Mucosa of descending colon (tissue), 3 donors: ENCODE measurements around the gene SNX30. TPM values are rescaled to one million over a fixed set of nuclear protein-coding genes. Genes with fewer than 3 reads are reported as not detected.

Experiments
- ATAC-seq: fragments of 200-7000 bp; cut with Tn5 transposase; one replicate; pipeline ENCODE4 v1.9.1; 2020; ENCODE audit warnings: mild to moderate bottlenecking, moderate library complexity
- DNase-seq, 3 donors: peaks; one replicate each; pipeline ENCODE4 v3.0.0-alpha.2; 2020
- H3K36me3 ChIP-seq: fragments of 200-600 bp; one replicate; pipeline ENCODE4 v1.8.0; 2021; ENCODE audit warnings: low read depth, mild to moderate bottlenecking
- H3K4me1 ChIP-seq: fragments of 200-600 bp; one replicate; pipeline ENCODE4 v1.8.0; 2021; ENCODE audit warnings: low read depth, mild to moderate bottlenecking
- H3K4me3 ChIP-seq: fragments of 200-600 bp; one replicate; pipeline ENCODE4 v1.8.0; 2021; ENCODE audit warnings: mild to moderate bottlenecking
- H3K9me3 ChIP-seq: fragments of 200-600 bp; one replicate; pipeline ENCODE4 v1.8.0; 2021; ENCODE audit warnings: mild to moderate bottlenecking
- CTCF ChIP-seq: fragments of 200-600 bp; IDR thresholded peaks from one replicate; pipeline ENCODE4 v1.8.0; 2022; ENCODE audit warnings: antibody characterized with exemption, mild to moderate bottlenecking
- intact Hi-C, 2 donors: fragments of 100-400 bp; cut with DNase I in 1 of 2; cut with micrococcal nuclease in 1 of 2; formaldehyde crosslinking; loops; one replicate each; pipeline versions ENCODE4 v1.11.0 to v1.11.1; 2022; cut with DNase I, micrococcal nuclease
- total RNA-seq, 3 donors: library from RNA; stranded (reverse); fragmentation: NEBNext Ultra II Directional in 2 of 3; extraction: Animal tissue kit (Norgen Biotek cat#: 25700) in 2 of 3; gene quantifications; one replicate each; pipeline versions ENCODE4 v1.2.1 to v1.2.4, GENCODE V29; 2021 to 2023
- donor health status: DM: no; HTN: no; CAD: no; lungs with moderate emphysema.
- donor health status: DM: no; HTN: no; CAD: no.
- donor health status: DM: no; HTN: yes; CAD: no.

The SNX30 gene
- total RNA-seq, 3 donors from 2014 or later: 19.0 to 38.6 (median 34.8) TPM

- peaks cover 6% of the 10 kb centered on the region for H3K4me1 ChIP-seq
- no peaks in the 10 kb centered on the region for H3K36me3 ChIP-seq
- DNase-seq: peak in 1 of 3 donors; percentile 69
- intact Hi-C loops: no loop called here
- TF ChIP-seq CTCF: peak; percentile 12
- ATAC-seq: peak; percentile 93
- no peaks in the 10 kb centered on the region for H3K9me3 ChIP-seq
- no peak overlapping the region for H3K4me3 ChIP-seq
Measured at GRCh38 chr9:112819635-112820496, 69.3 kb downstream of the SNX30 start.

GRCh38 chr9:112820881-112821280 is 70.3 kb downstream of the SNX30 start:
- Histone ChIP-seq H3K36me3 (no peaks in the 10 kb centered on the region), H3K4me3 (no peak overlapping the region), H3K4me1 (peaks cover 6% of the 10 kb centered on the region), H3K9me3 (no peaks in the 10 kb centered on the region)
- ATAC-seq (no peak), DNase-seq (no peak)
- TF ChIP-seq CTCF: no peak
- intact Hi-C loops: no loop called here

- intact Hi-C loops: no loop called here
Measured at GRCh38 chr9:112822618-112823017, 72.1 kb downstream of the SNX30 start.

GRCh38 chr9:112823257-112823656 is 72.7 kb downstream of the SNX30 start:
- H3K36me3 ChIP-seq: no peaks in the 10 kb centered on the region
- no peak overlapping the region for H3K4me3 ChIP-seq
- H3K4me1 ChIP-seq: peaks cover 6% of the 10 kb centered on the region
- intact Hi-C loops: no loop called here
- no peak for TF ChIP-seq CTCF
- no peak for DNase-seq
- no peaks in the 10 kb centered on the region for H3K9me3 ChIP-seq
- peak; percentile 55 for ATAC-seq

More at GRCh38 chr9:112822618-112823017, 72.1 kb downstream of the SNX30 start:
- DNase-seq (no peak), ATAC-seq (peak; percentile 55)
- no peak overlapping the region for H3K4me3 ChIP-seq
- TF ChIP-seq CTCF: no peak
- H3K36me3 ChIP-seq: no peaks in the 10 kb centered on the region
- no peaks in the 10 kb centered on the region for H3K9me3 ChIP-seq
- H3K4me1 ChIP-seq: peaks cover 6% of the 10 kb centered on the region

GRCh38 chr9:112831281-112831851 is 80.8 kb downstream of the SNX30 start:
- intact Hi-C loops: no loop called here
- no peak overlapping the region for H3K4me3 ChIP-seq
- ATAC-seq: peak; percentile 91
- H3K4me1 ChIP-seq: peaks cover 36% of the 10 kb centered on the region
- no peak for TF ChIP-seq CTCF
- peak; percentile 77 to 81 (median 80) for DNase-seq
- no peaks in the 10 kb centered on the region for H3K36me3 ChIP-seq
- H3K9me3 ChIP-seq: no peaks in the 10 kb centered on the region
